Heart right ventricle (tissue), 16 donors: Measurements from ENCODE around the gene PSME1. TPM values are rescaled to one million over a fixed set of nuclear protein-coding genes. Genes with fewer than 3 reads are reported as not detected.

Experiments used
- ATAC-seq, 8 donors: fragments of 200-7000 bp; cut with Tn5 transposase; one replicate each; pipeline ENCODE4 v1.9.1; 2020; ENCODE audit warnings: mild to moderate bottlenecking in 8 of 8, moderate library complexity in 8 of 8, moderate number of reproducible peaks in 1 of 8
- DNase-seq, 2 donors: peaks; one replicate each; pipeline ENCODE4 v3.0.0-alpha.2; 2020
- H3K27ac ChIP-seq, 10 donors: fragments of 200-600 bp; sonication (generic) in 2 of 10; one replicate each; pipeline versions ENCODE4 v1.5.0 to v1.8.0; 2020 to 2022; ENCODE audit warnings: mild to moderate bottlenecking in 3 of 10
- H3K27me3 ChIP-seq, 7 donors: fragments of 200-600 bp; one replicate each; pipeline ENCODE4 v1.8.0; 2021 to 2022; ENCODE audit warnings: mild to moderate bottlenecking in 2 of 7
- H3K36me3 ChIP-seq, 9 donors: fragments of 200-600 bp; sonication (generic) in 1 of 9; one replicate each; pipeline versions ENCODE4 v1.5.0 to v1.8.0; 2020 to 2022; ENCODE audit warnings: mild to moderate bottlenecking in 2 of 9
- H3K4me1 ChIP-seq, 9 donors: fragments of 200-600 bp; sonication (generic) in 1 of 9; one replicate each; pipeline versions ENCODE4 v1.5.0 to v1.8.0; 2020 to 2022; ENCODE audit warnings: mild to moderate bottlenecking in 4 of 9
- H3K4me3 ChIP-seq, 10 donors: fragments of 200-600 bp; sonication (generic) in 2 of 10; one replicate each; pipeline versions ENCODE4 v1.5.0 to v1.8.0; 2020 to 2022; ENCODE audit warnings: mild to moderate bottlenecking in 7 of 10, moderate library complexity in 2 of 10
- H3K9me3 ChIP-seq, 11 donors: fragments of 200-600 bp in 10 of 11; sonication (generic) in 2 of 11; one replicate each; pipeline versions ENCODE4 v1.5.0 to v1.8.0; 2013 to 2022; ENCODE audit warnings: mild to moderate bottlenecking in 2 of 11, control low read depth in 1 of 11, moderate library complexity in 1 of 11
- whole genome bisulfite sequencing, 2 donors: extraction: QIAGEN DNeasy Blood & Tissue Kit; methylation state at CpG; one replicate each; pipeline ENCODE4 v1.1.7; 2013; ENCODE audit warnings: inconsistent platforms in 1 of 2; 5-methylcytosine and 5-hydroxymethylcytosine counted together
- intact Hi-C, 10 donors: fragments of 100-400 bp; cut with DNase I; formaldehyde crosslinking; loops; one replicate each; pipeline versions ENCODE4 v1.11.1 to v1.14.2; 2022
- polyA plus RNA-seq, 2 donors: library from polyadenylated mRNA; stranded (reverse); fragments of 200-250 nt; gene quantifications; one replicate each; pipeline ENCODE4 v1.2.3, GENCODE V29; 2013
- total RNA-seq, 10 donors: library from RNA; stranded (reverse); fragmentation: NEBNext Ultra II Directional in 3 of 10; extraction: Animal tissue kit (Norgen Biotek cat#: 25700) in 3 of 10; gene quantifications; one replicate each; pipeline versions ENCODE4 v1.2.1 to v1.2.4, GENCODE V29; 2021 to 2023
- TF ChIP-seq, protein P1 (sequence below), 9 donors: fragments of 200-600 bp; sonication (generic) in 2 of 9; IDR thresholded peaks; one replicate each; pipeline versions ENCODE4 v1.5.0 to v1.8.0; 2021 to 2022; ENCODE audit warnings: antibody characterized with exemption in 9 of 9, mild to moderate bottlenecking in 5 of 9, moderate library complexity in 1 of 9
- donor health status: Arrhythmogenic right ventricular cardiomyopathy.
- donor health status: ischemic (EF 13 %, LVEDD 7.1; RV severe dilation, severe dysfunction).
- donor health status: healthy with polysubstance abuse.
- donor health status: DM: no; HTN: yes; CAD: no.
- donor health status: DM: no; HTN: no; CAD: no.
- donor health status: ischemic (EF 25% LVEDD 6.9; RV normal size, moderate dysfunction).
- donor health status: ischemic (EF 25% LVEDD 5.7; RV mildly dilated, moderate dysfunction).
- donor health status: healthy.
- donor health status: DM: yes; HTN: yes; CAD: no.
- donor health status: Ischemic cardiomyopathy.
- donor health status: ischemic (EF 35%, LVEDD 5.7; RV mildly dilated, moderate dysfunction).
- donor health status: nonischemic (EF 11% LVEDD 7.7; RV severe dilation, severe dysfunction).
- donor health status: DM: yes; HTN: yes; CAD: no.
- donor health status: PGD.
- donor health status: ischemic (EF 29% LVEDD 5.4; RV normal size, mild dysfunction).
- donor health status: nonischemic (EF 23%, LVEDD 6.1; RV moderate dilation, normal function).

Gene PSME1
- total and polyA plus RNA-seq, 12 donors, result 84.3 to 341 (median 103) TPM

DNA sequence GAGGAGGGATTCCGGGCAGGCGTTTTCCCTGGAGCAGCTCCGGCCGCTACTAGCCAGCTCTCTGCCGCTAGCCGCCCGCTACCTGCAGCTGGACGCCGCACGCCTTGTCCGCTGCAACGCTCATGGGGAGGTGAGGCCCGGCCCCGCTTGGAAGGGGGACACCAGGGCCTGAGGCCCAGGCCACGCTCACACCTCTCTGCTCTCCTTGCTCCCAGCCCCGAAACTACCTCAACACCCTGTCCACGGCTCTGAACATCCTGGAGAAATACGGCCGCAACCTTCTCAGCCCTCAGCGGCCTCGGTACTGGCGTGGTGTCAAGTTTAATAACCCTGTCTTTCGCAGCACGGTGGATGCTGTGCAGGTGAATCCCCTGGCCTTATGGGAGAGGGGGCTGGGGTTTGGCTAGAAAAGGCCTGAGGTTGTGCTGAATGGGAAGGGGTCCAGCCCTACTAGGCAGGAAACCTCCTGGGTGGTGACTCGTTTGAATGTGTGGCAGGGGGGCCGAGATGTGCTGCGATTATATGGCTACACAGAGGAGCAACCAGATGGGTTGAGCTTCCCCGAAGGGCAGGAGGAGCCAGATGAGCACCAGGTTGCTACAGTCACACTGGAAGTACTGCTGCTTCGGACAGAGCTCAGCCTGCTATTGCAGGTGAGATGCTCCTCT is 11.9 kb downstream of the PSME1 start:
- Histone ChIP-seq H3K4me3 (peak overlapping the region; percentile 75 to 96 (median 84)), H3K27me3 (no peaks in the 10 kb centered on the region), H3K4me1 (peaks cover 15 to 51% (median 27%) of the 10 kb centered on the region in 9 donors), H3K36me3 (peaks cover 0 to 68% (median 41%) of the 10 kb centered on the region in 9 donors), H3K27ac (peak overlapping the region; percentile 64 to 97 (median 94)), H3K9me3 (no peaks in the 10 kb centered on the region)
- WGBS, 2 donors, result 5% methylated on average over 29 of the region's 29 CpGs
- no peak for DNase-seq
- peak in 1 of 8 donors; percentile 1 for ATAC-seq
- TF ChIP-seq, protein P1, sequence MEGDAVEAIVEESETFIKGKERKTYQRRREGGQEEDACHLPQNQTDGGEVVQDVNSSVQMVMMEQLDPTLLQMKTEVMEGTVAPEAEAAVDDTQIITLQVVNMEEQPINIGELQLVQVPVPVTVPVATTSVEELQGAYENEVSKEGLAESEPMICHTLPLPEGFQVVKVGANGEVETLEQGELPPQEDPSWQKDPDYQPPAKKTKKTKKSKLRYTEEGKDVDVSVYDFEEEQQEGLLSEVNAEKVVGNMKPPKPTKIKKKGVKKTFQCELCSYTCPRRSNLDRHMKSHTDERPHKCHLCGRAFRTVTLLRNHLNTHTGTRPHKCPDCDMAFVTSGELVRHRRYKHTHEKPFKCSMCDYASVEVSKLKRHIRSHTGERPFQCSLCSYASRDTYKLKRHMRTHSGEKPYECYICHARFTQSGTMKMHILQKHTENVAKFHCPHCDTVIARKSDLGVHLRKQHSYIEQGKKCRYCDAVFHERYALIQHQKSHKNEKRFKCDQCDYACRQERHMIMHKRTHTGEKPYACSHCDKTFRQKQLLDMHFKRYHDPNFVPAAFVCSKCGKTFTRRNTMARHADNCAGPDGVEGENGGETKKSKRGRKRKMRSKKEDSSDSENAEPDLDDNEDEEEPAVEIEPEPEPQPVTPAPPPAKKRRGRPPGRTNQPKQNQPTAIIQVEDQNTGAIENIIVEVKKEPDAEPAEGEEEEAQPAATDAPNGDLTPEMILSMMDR (IDR thresholded peaks at IDR 0.05), result no peak
- intact Hi-C loops, result loop anchor here in 4 of 10 donors (2.0 to 10.0 kb wide), 4 partner anchors 13 to 843 kb away; partner anchors contain the start of genes DCAF11 (in 3 of the 4), NRL (in 3 of the 4), BCL2L2 (in 1 of the 4) and IRF9 (in 1 of the 4)

DNA sequence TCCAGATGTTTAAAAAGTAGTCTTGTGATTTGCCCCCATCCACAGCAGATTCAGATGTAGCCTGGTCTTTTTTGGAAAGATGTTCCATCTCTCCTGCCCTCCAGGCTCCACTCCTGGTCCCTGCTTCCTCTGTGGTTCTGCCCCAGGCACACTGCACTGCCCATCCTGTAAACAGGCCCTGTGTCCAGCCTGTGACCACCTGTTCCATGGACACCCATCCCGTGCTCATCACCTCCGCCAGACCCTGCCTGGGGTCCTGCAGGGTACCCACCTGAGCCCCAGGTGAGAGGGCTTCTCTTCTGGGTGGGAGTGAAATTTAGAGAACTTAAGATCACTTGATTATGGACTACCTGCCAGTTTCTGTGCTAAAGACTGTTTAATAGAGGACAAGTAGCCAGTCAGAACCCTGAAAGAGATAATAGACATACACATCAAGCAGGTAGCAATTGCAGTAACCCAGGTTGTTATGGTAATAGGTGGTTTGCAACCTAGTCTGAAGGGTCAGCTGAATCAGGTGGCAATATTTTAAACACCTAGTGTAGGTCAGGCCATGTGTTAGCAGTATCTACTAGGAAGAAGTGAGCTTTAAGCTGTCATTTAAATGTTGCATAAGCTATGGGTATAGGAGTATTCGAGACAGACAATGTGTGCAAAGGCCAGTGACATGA is 13.4 kb downstream of the PSME1 start:
- intact Hi-C loops, result loop anchor here in 3 of 10 donors (5.0 to 10.0 kb wide), 2 partner anchors 37 to 845 kb away; partner anchors contain the start of genes DCAF11 (in 2 of the 3), NRL (in 2 of the 3), BCL2L2 (in 1 of the 3) and PPP1R3E (in 1 of the 3)
- WGBS, 2 donors, result 94 to 97% methylated on average over 3 of the region's 3 CpGs
- TF ChIP-seq, protein P1 (IDR thresholded peaks at IDR 0.05), result no peak
- H3K4me3 ChIP-seq, result peak overlapping the region in 1 of 10 donors; percentile 75
- peaks cover 15 to 40% (median 27%) of the 10 kb centered on the region in 9 donors for H3K4me1 ChIP-seq
- peaks cover 0 to 70% (median 48%) of the 10 kb centered on the region in 9 donors for H3K36me3 ChIP-seq
- H3K9me3 ChIP-seq, result no peaks in the 10 kb centered on the region
- no peak overlapping the region for H3K27ac ChIP-seq
- H3K27me3 ChIP-seq, result no peaks in the 10 kb centered on the region
- DNase-seq (no peak), ATAC-seq (no peak)

DNA sequence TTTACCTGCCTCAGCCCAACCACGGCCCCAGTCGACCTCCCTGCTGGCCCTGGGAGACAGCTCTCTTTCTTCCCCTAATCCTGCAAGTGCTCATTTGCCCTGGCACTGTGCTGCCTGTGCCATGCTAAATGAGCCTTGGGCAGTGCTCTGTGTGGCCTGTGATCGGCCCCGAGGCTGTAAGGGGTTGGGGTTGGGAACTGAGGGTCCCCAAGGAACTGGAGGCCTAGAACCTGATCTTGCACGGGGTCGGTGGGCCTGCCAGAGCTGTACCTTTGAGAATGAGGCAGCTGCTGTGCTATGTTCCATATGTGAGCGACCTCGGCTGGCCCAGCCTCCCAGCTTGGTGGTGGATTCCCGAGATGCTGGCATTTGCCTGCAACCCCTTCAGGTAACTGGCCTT is 14.1 kb downstream of the PSME1 start:
- TF ChIP-seq, protein P1 (IDR thresholded peaks at IDR 0.05), result no peak
- WGBS, 2 donors, result 88 to 93% methylated on average over 9 of the region's 9 CpGs
- no peak for DNase-seq
- Histone ChIP-seq H3K4me3 (no peak overlapping the region), H3K27ac (no peak overlapping the region), H3K9me3 (no peaks in the 10 kb centered on the region), H3K36me3 (peaks cover 0 to 70% (median 55%) of the 10 kb centered on the region in 9 donors), H3K4me1 (peaks cover 15 to 35% (median 27%) of the 10 kb centered on the region in 9 donors), H3K27me3 (no peaks in the 10 kb centered on the region)
- intact Hi-C loops, result no loop called here
- no peak for ATAC-seq

DNA sequence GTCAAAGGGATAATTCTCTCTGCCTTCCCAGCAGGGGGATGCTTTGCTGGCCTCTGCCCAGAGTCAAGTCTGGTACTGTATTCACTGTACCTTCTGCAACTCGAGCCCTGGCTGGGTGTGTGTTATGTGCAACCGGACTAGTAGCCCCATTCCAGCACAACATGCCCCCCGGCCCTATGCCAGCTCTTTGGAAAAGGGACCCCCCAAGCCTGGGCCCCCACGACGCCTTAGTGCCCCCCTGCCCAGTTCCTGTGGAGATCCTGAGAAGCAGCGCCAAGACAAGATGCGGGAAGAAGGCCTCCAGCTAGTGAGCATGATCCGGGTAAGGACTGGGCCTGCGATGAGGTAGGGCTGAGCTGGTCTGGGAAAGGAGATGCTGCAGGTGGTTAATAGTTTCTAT is 14.6 kb downstream of the PSME1 start:
- Histone ChIP-seq H3K27ac (no peak overlapping the region), H3K4me1 (peaks cover 12 to 30% (median 23%) of the 10 kb centered on the region in 9 donors), H3K9me3 (no peaks in the 10 kb centered on the region), H3K36me3 (peaks cover 0 to 71% (median 60%) of the 10 kb centered on the region in 9 donors), H3K27me3 (no peaks in the 10 kb centered on the region), H3K4me3 (no peak overlapping the region)
- DNase-seq, result no peak
- intact Hi-C loops, result no loop called here
- 93 to 94% methylated on average over 9 of the region's 9 CpGs for WGBS, 2 donors
- TF ChIP-seq, protein P1 (IDR thresholded peaks at IDR 0.05), result no peak
- no peak for ATAC-seq
